IPS-18a (cell line): ENCODE data around the gene COL18A1.

Experiments
- H3K27ac ChIP-seq: one replicate; pipeline ENCODE4 v1.5.1; 2013; ENCODE audit warnings: low read length
- H3K27me3 ChIP-seq: one replicate; pipeline ENCODE4 v1.6.1; 2013; ENCODE audit warnings: mild to moderate bottlenecking, low read length; ENCODE audit not compliant: control insufficient read depth, insufficient read depth
- H3K36me3 ChIP-seq: one replicate; pipeline ENCODE4 v1.6.1; 2013; ENCODE audit warnings: low read depth, low read length; ENCODE audit not compliant: control insufficient read depth
- H3K4me1 ChIP-seq: one replicate; pipeline ENCODE4 v1.6.1; 2013; ENCODE audit warnings: low read depth, low read length; ENCODE audit not compliant: control insufficient read depth
- H3K4me3 ChIP-seq: one replicate; pipeline ENCODE4 v1.5.1; 2013; ENCODE audit warnings: low read length
- H3K9ac ChIP-seq: one replicate; pipeline ENCODE4 v1.6.1; 2013; ENCODE audit warnings: mild to moderate bottlenecking, low read length, moderate library complexity
- H3K9me3 ChIP-seq: one replicate; pipeline ENCODE4 v1.6.1; 2013; ENCODE audit warnings: low read depth, low read length; ENCODE audit not compliant: control insufficient read depth

The COL18A1 gene

DNA sequence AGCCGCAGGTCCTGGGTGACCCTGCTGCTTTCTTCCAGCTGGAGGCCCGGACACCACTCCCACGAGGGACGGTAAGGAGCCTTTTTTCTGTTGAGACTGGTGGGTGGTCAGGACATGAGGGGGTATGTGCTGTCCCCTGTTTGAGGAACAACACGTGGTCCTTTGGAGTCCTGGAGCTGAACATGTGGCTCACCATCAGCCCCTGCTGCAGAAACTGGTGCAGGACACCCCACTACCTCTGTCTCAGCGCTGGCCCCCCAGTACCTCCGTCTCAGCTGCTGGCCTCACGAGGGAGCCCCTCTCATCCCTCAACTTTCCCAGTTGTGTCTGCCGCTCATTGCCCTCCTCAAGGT, 102.5 kb downstream of the COL18A1 start:
- Histone ChIP-seq H3K27ac (no peak overlapping the region), H3K27me3 (no peaks in the 10 kb centered on the region), H3K36me3 (peaks cover 3% of the 10 kb centered on the region), H3K4me1 (no peaks in the 10 kb centered on the region), H3K9me3 (no peaks in the 10 kb centered on the region), H3K9ac (no peak overlapping the region), H3K4me3 (no peak overlapping the region)

DNA sequence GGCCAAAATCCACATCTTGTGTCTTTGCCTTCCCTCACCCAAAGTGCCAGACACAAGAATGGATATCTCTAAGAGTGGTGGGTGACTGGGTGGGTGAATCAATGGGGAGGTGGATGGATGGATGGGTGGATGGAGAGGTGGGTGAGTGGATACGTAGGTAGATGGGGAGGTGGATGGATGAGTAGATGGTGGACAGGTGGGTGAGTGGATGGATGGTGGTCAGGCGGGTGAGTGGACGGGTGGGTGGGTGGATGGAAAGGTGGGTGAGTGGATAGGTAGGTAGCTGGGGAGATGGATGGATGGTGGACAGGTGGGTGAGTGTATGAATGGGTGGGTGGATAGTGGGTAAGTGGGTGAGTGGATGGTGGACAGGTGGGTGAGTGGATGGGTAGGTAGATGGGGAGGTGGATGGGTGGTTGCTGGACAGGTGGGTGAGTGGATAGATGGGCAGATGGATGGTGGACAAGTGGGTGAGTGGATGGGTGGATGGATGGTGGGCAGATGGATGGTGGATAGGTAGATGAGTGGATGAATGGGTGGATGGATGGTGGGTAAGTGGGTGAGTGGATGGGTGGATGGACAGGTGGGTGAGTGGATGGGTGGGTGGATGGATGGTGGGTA, 103.0 kb downstream of the COL18A1 start:
- H3K27me3 ChIP-seq = no peaks in the 10 kb centered on the region
- no peak overlapping the region for H3K9ac ChIP-seq
- no peaks in the 10 kb centered on the region for H3K4me1 ChIP-seq
- H3K9me3 ChIP-seq = no peaks in the 10 kb centered on the region
- H3K36me3 ChIP-seq = peaks cover 6% of the 10 kb centered on the region
- no peak overlapping the region for H3K4me3 ChIP-seq
- H3K27ac ChIP-seq = no peak overlapping the region

DNA sequence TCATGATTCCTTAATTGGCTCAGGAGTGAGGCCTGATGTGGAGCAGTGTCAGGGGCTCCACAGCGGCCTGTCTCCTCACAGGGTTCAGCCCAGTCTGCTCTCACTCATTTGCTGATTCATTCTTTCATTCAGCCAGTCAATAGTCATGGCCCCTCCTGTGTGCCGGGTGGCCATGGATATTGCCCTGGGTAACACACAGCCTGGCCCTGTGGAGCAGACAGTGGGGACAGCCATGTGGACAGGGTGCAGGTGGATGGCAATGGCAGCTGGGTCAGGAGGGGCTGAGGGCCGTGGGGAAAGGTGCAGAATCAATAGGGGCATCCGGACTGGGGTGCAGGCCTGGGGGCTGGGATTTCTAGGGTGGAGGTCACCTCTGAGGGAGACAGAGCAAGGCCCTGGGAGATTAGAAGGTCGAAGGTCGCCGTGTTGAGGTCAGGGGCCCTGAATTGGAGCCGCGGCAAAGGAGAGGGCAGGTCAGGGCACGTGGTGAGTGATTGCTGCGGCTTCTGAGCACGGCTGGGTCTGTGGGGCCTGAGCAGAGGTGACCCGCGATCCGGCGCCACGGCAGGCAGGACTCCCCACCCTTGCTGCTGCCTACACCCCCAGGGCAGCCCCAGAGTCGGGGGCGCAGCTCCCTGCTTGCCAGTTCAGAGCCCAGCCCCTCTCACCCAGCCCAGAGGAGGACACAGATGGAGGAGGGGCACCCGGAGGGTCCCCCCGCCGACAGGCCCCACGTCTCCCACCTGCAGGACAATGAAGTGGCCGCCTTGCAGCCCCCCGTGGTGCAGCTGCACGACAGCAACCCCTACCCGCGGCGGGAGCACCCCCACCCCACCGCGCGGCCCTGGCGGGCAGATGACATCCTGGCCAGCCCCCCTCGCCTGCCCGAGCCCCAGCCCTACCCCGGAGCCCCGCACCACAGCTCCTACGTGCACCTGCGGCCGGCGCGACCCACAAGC, 103.9 kb downstream of the COL18A1 start:
- Histone ChIP-seq H3K9me3 (no peaks in the 10 kb centered on the region), H3K4me1 (no peaks in the 10 kb centered on the region), H3K9ac (no peak overlapping the region), H3K36me3 (peaks cover 9% of the 10 kb centered on the region), H3K27me3 (no peaks in the 10 kb centered on the region), H3K4me3 (no peak overlapping the region), H3K27ac (no peak overlapping the region)

DNA sequence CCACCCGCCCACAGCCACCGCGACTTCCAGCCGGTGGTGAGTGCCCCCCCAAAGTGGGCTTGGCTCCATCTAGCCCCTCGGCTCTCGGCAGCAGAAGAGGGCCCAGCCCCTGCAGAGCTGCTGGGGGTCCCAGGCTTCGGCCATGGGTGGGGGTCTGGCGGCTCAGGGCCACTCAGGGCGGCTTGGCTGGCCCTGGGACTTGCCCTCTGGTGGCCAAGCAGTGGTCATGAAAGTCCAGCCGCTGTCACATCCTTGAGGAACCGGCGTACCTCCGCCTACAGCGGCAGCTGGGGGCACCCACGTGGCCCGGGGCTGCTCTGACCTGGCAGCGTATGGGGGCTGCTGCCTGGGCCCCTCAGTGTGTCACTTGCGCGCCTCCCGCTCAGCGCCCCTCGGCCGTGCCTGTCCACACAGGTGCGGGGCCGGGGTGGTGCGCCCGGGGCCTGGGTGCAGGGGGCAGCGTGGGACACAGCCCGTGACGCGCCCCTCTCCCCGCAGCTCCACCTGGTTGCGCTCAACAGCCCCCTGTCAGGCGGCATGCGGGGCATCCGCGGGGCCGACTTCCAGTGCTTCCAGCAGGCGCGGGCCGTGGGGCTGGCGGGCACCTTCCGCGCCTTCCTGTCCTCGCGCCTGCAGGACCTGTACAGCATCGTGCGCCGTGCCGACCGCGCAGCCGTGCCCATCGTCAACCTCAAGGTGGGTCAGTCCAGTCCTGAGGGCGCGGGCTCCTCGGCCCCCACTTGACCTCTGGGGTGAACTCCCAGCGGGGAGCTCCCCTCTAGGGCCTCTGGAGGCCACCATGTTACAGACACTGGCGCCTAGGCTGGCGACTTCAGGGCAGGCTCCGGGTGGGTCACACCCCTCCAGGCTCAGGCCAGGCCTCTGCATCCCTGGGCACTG, 104.9 kb downstream of the COL18A1 start:
- Histone ChIP-seq H3K27ac (no peak overlapping the region), H3K36me3 (peaks cover 10% of the 10 kb centered on the region), H3K4me1 (no peaks in the 10 kb centered on the region), H3K9me3 (no peaks in the 10 kb centered on the region), H3K27me3 (no peaks in the 10 kb centered on the region), H3K4me3 (no peak overlapping the region), H3K9ac (no peak overlapping the region)

DNA sequence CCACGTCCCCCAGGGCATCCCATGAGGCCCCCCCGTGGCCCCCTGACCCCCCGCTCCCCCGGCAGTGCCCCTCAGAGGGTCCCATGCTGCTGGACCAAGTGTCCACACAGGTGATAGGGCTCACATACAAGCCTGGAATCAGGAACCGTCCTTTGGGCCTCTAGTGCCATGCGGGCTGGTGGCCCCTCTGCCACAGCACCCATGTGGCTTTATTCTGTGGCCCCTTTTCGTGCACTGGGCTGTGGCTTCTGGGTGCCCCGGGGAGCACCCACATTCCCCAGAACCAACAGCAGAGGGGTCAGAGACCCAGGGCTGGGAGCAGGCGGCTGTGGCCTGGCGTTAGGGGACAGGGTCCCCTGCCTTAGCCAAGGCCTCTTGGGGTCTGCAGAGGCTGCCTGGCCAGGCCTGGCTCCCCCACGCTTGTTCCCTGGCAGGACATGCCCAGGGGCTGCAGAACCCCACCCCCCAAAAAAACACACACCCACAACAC, 105.5 kb downstream of the COL18A1 start:
- no peak overlapping the region for H3K9ac ChIP-seq
- H3K27ac ChIP-seq = no peak overlapping the region
- H3K36me3 ChIP-seq = peaks cover 10% of the 10 kb centered on the region
- H3K4me1 ChIP-seq = no peaks in the 10 kb centered on the region
- no peak overlapping the region for H3K4me3 ChIP-seq
- no peaks in the 10 kb centered on the region for H3K9me3 ChIP-seq
- no peaks in the 10 kb centered on the region for H3K27me3 ChIP-seq

DNA sequence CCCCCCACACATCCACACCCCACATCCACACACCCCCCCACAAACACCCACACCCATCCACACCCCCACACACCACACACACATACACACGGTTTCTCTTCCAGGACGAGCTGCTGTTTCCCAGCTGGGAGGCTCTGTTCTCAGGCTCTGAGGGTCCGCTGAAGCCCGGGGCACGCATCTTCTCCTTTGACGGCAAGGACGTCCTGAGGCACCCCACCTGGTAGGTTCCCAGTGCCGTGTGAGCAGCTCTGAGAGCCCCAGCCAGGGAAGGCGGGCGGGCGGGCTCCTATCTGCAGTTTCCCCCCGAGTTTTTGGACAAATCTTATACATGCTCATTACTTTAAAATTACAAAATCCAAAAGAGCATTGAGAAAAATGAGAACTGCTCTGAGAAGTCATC, 106.0 kb downstream of the COL18A1 start:
- Histone ChIP-seq H3K4me1 (no peaks in the 10 kb centered on the region), H3K9me3 (no peaks in the 10 kb centered on the region), H3K9ac (no peak overlapping the region), H3K4me3 (no peak overlapping the region), H3K27ac (no peak overlapping the region), H3K36me3 (peaks cover 10% of the 10 kb centered on the region), H3K27me3 (no peaks in the 10 kb centered on the region)

DNA sequence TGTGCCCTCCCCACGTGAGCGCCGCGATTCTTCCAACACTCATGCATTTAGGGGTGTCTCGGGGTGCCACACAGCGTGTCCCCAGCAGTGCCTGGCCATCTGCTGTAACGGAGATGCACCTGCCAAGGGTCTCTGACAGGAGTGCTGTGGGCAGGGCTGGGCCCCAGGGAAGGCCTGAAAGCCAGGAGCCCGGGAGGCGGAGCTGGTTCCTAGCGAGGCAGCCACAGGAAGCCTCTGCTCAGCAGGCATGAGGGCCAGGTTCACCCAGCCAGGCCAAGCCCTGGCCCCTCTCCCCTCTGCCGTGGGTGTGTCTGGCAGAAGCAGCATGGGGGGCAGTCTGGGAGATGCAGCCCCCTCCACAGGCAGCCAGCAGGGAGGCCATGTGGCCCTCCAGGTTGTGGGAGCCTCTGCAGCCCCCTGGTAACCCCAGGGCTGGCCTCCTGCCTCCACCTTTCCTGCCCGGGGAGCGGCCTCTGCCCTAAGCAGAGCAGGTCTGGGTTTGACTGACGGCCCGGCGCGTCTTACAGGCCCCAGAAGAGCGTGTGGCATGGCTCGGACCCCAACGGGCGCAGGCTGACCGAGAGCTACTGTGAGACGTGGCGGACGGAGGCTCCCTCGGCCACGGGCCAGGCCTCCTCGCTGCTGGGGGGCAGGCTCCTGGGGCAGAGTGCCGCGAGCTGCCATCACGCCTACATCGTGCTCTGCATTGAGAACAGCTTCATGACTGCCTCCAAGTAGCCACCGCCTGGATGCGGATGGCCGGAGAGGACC, 106.9 kb downstream of the COL18A1 start:
- Histone ChIP-seq H3K9ac (no peak overlapping the region), H3K36me3 (peaks cover 10% of the 10 kb centered on the region), H3K4me3 (no peak overlapping the region), H3K27ac (no peak overlapping the region), H3K27me3 (no peaks in the 10 kb centered on the region), H3K9me3 (no peaks in the 10 kb centered on the region), H3K4me1 (no peaks in the 10 kb centered on the region)

DNA sequence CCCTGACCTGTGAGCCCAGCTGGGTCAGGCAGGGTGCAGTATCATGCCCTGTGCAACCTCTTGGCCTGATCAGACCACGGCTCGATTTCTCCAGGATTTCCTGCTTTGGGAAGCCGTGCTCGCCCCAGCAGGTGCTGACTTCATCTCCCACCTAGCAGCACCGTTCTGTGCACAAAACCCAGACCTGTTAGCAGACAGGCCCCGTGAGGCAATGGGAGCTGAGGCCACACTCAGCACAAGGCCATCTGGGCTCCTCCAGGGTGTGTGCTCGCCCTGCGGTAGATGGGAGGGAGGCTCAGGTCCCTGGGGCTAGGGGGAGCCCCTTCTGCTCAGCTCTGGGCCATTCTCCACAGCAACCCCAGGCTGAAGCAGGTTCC, 107.6 kb downstream of the COL18A1 start:
- H3K4me1 ChIP-seq = no peaks in the 10 kb centered on the region
- no peak overlapping the region for H3K9ac ChIP-seq
- H3K27ac ChIP-seq = no peak overlapping the region
- no peaks in the 10 kb centered on the region for H3K9me3 ChIP-seq
- H3K36me3 ChIP-seq = peaks cover 10% of the 10 kb centered on the region
- no peak overlapping the region for H3K4me3 ChIP-seq
- H3K27me3 ChIP-seq = no peaks in the 10 kb centered on the region

DNA sequence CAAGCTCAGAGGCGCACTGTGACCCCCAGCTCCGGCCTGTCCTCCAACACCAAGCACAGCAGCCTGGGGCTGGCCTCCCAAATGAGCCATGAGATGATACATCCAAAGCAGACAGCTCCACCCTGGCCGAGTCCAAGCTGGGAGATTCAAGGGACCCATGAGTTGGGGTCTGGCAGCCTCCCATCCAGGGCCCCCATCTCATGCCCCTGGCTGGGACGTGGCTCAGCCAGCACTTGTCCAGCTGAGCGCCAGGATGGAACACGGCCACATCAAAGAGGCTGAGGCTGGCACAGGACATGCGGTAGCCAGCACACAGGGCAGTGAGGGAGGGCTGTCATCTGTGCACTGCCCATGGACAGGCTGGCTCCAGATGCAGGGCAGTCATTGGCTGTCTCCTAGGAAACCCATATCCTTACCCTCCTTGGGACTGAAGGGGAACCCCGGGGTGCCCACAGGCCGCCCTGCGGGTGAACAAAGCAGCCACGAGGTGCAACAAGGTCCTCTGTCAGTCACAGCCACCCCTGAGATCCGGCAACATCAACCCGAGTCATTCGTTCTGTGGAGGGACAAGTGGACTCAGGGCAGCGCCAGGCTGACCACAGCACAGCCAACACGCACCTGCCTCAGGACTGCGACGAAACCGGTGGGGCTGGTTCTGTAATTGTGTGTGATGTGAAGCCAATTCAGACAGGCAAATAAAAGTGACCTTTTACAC, 108.2 kb downstream of the COL18A1 start:
- no peaks in the 10 kb centered on the region for H3K4me1 ChIP-seq
- no peaks in the 10 kb centered on the region for H3K27me3 ChIP-seq
- H3K27ac ChIP-seq = no peak overlapping the region
- peaks cover 10% of the 10 kb centered on the region for H3K36me3 ChIP-seq
- peaks cover 3% of the 10 kb centered on the region for H3K9me3 ChIP-seq
- no peak overlapping the region for H3K9ac ChIP-seq
- no peak overlapping the region for H3K4me3 ChIP-seq

DNA sequence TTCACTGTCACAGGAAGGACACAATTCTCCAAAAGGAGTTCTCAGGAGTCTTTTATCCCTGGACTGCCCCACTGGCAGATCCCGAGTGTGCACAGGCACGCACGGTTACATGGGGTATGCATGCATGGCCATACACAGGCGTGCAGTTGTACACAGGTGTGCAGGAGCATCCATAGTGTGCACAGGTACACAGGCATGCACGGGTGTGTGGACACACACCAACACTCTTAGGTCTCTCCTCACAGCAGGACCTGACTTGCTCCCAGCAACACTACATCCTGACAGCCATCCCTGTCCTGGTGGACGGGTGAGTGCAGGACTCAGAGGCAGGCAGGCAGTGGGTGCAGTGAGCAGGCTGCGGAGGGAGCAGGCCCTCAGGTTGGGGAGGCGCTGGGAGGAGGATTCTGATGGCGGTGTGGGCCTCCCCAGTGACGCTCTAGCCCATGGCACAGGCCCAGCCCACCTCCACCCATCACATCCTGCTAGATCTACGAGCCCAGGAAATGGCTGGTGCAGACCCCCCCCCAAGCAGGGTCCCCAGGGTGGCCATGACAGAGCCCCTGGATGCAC, 108.9 kb downstream of the COL18A1 start:
- H3K9me3 ChIP-seq = peaks cover 10% of the 10 kb centered on the region
- peaks cover 10% of the 10 kb centered on the region for H3K36me3 ChIP-seq
- H3K27ac ChIP-seq = no peak overlapping the region

More for the DNA sequence above, 108.9 kb downstream of the COL18A1 start:
- no peaks in the 10 kb centered on the region for H3K4me1 ChIP-seq
- no peak overlapping the region for H3K4me3 ChIP-seq
- H3K27me3 ChIP-seq = no peaks in the 10 kb centered on the region
- no peak overlapping the region for H3K9ac ChIP-seq
